SK-N-SH treated with all-trans-retinoic acid at 6 μM for 48 hours (cell line): ENCODE results near the gene CHKA.

ENCODE experiments used
- ATAC-seq: fragments of 200-7000 bp; cut with Tn5 transposase; 3 replicates; pipeline ENCODE4 v1.9.1; 2020; ENCODE audit warnings: mild to moderate bottlenecking, moderate library complexity
- ARNTL ChIP-seq: fragments of 450-650 bp; formaldehyde crosslinking; IDR thresholded peaks from 2 replicates; pipeline ENCODE4 v1.5.0; 2020; ENCODE audit warnings: low read depth, mild to moderate bottlenecking, moderate library complexity, borderline replicate concordance
- BACH2 ChIP-seq: fragments of 250-450 bp; sonication (Bioruptor Pico); IDR thresholded peaks from 2 replicates; pipeline ENCODE4 v1.9.0; 2021; ENCODE audit warnings: mild to moderate bottlenecking, borderline replicate concordance
- CREB5 ChIP-seq: fragments of 250-450 bp; sonication (Bioruptor Pico); IDR thresholded peaks from 2 replicates; pipeline ENCODE4 v1.5.1; 2020; ENCODE audit warnings: low read depth, mild to moderate bottlenecking, moderate library complexity
- CSDC2 ChIP-seq: fragments of 250-450 bp; sonication (Bioruptor Pico); IDR thresholded peaks from 2 replicates; pipeline ENCODE4 v1.5.0; 2020; ENCODE audit warnings: mild to moderate bottlenecking, moderate library complexity
- CSRNP3 ChIP-seq: fragments of 250-450 bp; sonication (Bioruptor Pico); IDR thresholded peaks from 2 replicates; pipeline ENCODE4 v1.5.1; 2021; ENCODE audit warnings: mild to moderate bottlenecking, moderate library complexity
- ESRRG ChIP-seq: fragments of 250-450 bp; sonication (Bioruptor Pico); IDR thresholded peaks from 2 replicates; pipeline ENCODE4 v1.6.1; 2021; ENCODE audit warnings: mild to moderate bottlenecking
- GLIS3 ChIP-seq: fragments of 250-450 bp; sonication (Bioruptor Pico); IDR thresholded peaks from 2 replicates; pipeline ENCODE4 v1.5.0; 2020; ENCODE audit warnings: mild to moderate bottlenecking, moderate library complexity
- ISL1 ChIP-seq: fragments of 250-450 bp; sonication (Bioruptor Pico); IDR thresholded peaks from 2 replicates; pipeline ENCODE4 v2.1.2; 2022; ENCODE audit warnings: mild to moderate bottlenecking, moderate library complexity
- OSR1 ChIP-seq: fragments of 250-450 bp; sonication (Bioruptor Pico); IDR thresholded peaks from 2 replicates; pipeline ENCODE4 v1.8.0; 2022; ENCODE audit warnings: moderate library complexity, mild to moderate bottlenecking, inconsistent platforms
- PATZ1 ChIP-seq: fragments of 250-450 bp; sonication (Bioruptor Pico); IDR thresholded peaks from 2 replicates; pipeline ENCODE4 v1.8.0; 2020; ENCODE audit warnings: mild to moderate bottlenecking, moderate library complexity, borderline replicate concordance
- POU6F1 ChIP-seq: fragments of 250-450 bp; sonication (Bioruptor Pico); IDR thresholded peaks from 2 replicates; pipeline ENCODE4 v1.8.0; 2021; ENCODE audit warnings: low read depth, mild to moderate bottlenecking, moderate library complexity, borderline replicate concordance
- PPARA ChIP-seq: fragments of 250-450 bp; sonication (Bioruptor Pico); IDR thresholded peaks from 2 replicates; pipeline ENCODE4 v1.5.0; 2020; ENCODE audit warnings: mild to moderate bottlenecking, borderline replicate concordance
- RARB ChIP-seq: fragments of 250-450 bp; sonication (Bioruptor Pico); IDR thresholded peaks from 2 replicates; pipeline ENCODE4 v1.8.0; 2021; ENCODE audit warnings: mild to moderate bottlenecking, moderate library complexity
- SNAI2 ChIP-seq: fragments of 250-450 bp; sonication (Bioruptor Pico); IDR thresholded peaks from 2 replicates; pipeline ENCODE4 v1.5.0; 2020; ENCODE audit warnings: mild to moderate bottlenecking, moderate library complexity
- TCF4 ChIP-seq: fragments of 250-450 bp; sonication (Bioruptor Pico); IDR thresholded peaks from 2 replicates; pipeline ENCODE4 v1.8.0; 2021; ENCODE audit warnings: mild to moderate bottlenecking, moderate library complexity, borderline replicate concordance
- ZC3H10 ChIP-seq: fragments of 250-450 bp; sonication (Bioruptor Pico); IDR thresholded peaks from 2 replicates; pipeline ENCODE4 v1.5.1; 2021; ENCODE audit warnings: mild to moderate bottlenecking, moderate library complexity
- ZFP3 ChIP-seq: fragments of 250-450 bp; sonication (Bioruptor Pico); IDR thresholded peaks from 2 replicates; pipeline ENCODE4 v1.5.0; 2020; ENCODE audit warnings: mild to moderate bottlenecking, moderate library complexity
- ZNF565 ChIP-seq: fragments of 450-650 bp; formaldehyde crosslinking; conservative IDR thresholded peaks from 2 replicates; pipeline ENCODE4 v1.5.0; 2020; ENCODE audit warnings: low read depth, mild to moderate bottlenecking, moderate library complexity
- ZNF70 ChIP-seq: fragments of 450-650 bp; formaldehyde crosslinking; IDR thresholded peaks from 2 replicates; pipeline ENCODE4 v1.5.0; 2020; ENCODE audit warnings: mild to moderate bottlenecking, moderate library complexity
- ZNF8 ChIP-seq: fragments of 450-650 bp; formaldehyde crosslinking; IDR thresholded peaks from 2 replicates; pipeline ENCODE4 v1.5.0; 2020; ENCODE audit warnings: mild to moderate bottlenecking, moderate library complexity

The CHKA gene

GRCh38 chr11:68028802-68029545, 92.2 kb downstream of the CHKA start:
- no peak for ATAC-seq
- TF ChIP-seq PPARA (CRISPR knock-in tag) (no peak), GLIS3 (CRISPR knock-in tag) (no peak), ARNTL (CRISPR knock-in tag) (no peak), ZC3H10 (CRISPR knock-in tag) (no peak), ZNF565 (CRISPR knock-in tag) (no peak), CSRNP3 (CRISPR knock-in tag) (no peak), BACH2 (CRISPR knock-in tag) (no peak), ISL1 (CRISPR knock-in tag) (no peak), ZNF8 (CRISPR knock-in tag) (no peak), PATZ1 (CRISPR knock-in tag) (no peak)

- no peak for ATAC-seq
- TF ChIP-seq CREB5: no peak
- TF ChIP-seq, all 23 proteins: peak for 0
These were observed 93.5 kb downstream of the CHKA start for GRCh38 chr11:68027667-68028066.

GRCh38 chr11:68026391-68027105, 94.6 kb downstream of the CHKA start:
- no peak for ATAC-seq
- TF ChIP-seq PPARA (CRISPR knock-in tag) (no peak), ISL1 (CRISPR knock-in tag) (no peak), ZFP3 (CRISPR knock-in tag) (no peak), ESRRG (CRISPR knock-in tag) (no peak), CSDC2 (CRISPR knock-in tag) (no peak), CSRNP3 (CRISPR knock-in tag) (no peak), ARNTL (CRISPR knock-in tag) (no peak), GLIS3 (CRISPR knock-in tag) (no peak), ZNF8 (CRISPR knock-in tag) (no peak), ZNF565 (CRISPR knock-in tag) (no peak), ZNF70 (CRISPR knock-in tag) (no peak), RARB (CRISPR knock-in tag) (no peak), OSR1 (CRISPR knock-in tag) (no peak), POU6F1 (CRISPR knock-in tag) (no peak), SNAI2 (no peak)

GRCh38 chr11:68025047-68025446, 96.1 kb downstream of the CHKA start:
- ATAC-seq: no peak
- TF ChIP-seq GLIS3 (CRISPR knock-in tag): no peak
- TF ChIP-seq TCF4: no peak
- no peak for TF ChIP-seq OSR1 (CRISPR knock-in tag)
- no peak for TF ChIP-seq ZNF8 (CRISPR knock-in tag)
- TF ChIP-seq SNAI2: no peak
- no peak for TF ChIP-seq PATZ1 (CRISPR knock-in tag)
- no peak for TF ChIP-seq BACH2 (CRISPR knock-in tag)
- TF ChIP-seq ARNTL (CRISPR knock-in tag): no peak
